GM12878 (cell line): ENCODE measurements around the gene NUDT1. TPM values are rescaled to one million over a fixed set of nuclear protein-coding genes. Genes with fewer than 3 reads are reported as not detected.

Source experiments
- ATAC-seq: fragments of 200-7000 bp; cut with Tn5 transposase; 3 replicates; pipeline ENCODE4 v1.9.1; 2020; ENCODE audit warnings: mild to moderate bottlenecking, moderate library complexity
- BruUV-seq: library from RNA; stranded (reverse); fragments of 400-500 nt; replicated peaks from 2 replicates; lab custom pipeline; 2021; lab: Mats Ljungman, UMichigan
- CTCF ChIA-PET: fragments of 300-600 bp; sonication (Branson Sonifier 250); formaldehyde crosslinking; extraction: SDS; loops from one replicate; lab custom pipeline; 2021; ENCODE audit warnings: inconsistent platforms; lab: Yijun Ruan, JAX
- POLR2A ChIA-PET: fragments of 350-600 bp; formaldehyde crosslinking; extraction: SDS; loops from one replicate; lab custom pipeline; 2021; ENCODE audit warnings: inconsistent platforms; lab: Charles Lee
- RAD21 ChIA-PET: fragments of 300-600 bp; sonication (Branson Sonifier 250); formaldehyde crosslinking; loops from one replicate; lab custom pipeline; 2023; ENCODE audit warnings: antibody characterized with exemption; ENCODE audit not compliant: unreplicated experiment; lab: Charles Lee
- SMC1A ChIA-PET: fragments of 300-600 bp; sonication (Branson Sonifier 250); formaldehyde crosslinking; loops from one replicate; lab custom pipeline; 2023; ENCODE audit not compliant: unreplicated experiment, uncharacterized antibody; lab: Charles Lee
- DNase-seq: peaks from one replicate; pipeline ENCODE4 v3.0.0-alpha.2; 2011; ENCODE audit warnings: low read depth, low spot score
- FAIRE-seq: peaks from 3 replicates; lab custom pipeline; 2011; peaks lifted over from hg19 to GRCh38; lab: Jason Lieb, UNC
- H2AFZ ChIP-seq: 2 replicates; pipeline ENCODE4 v1.6.0; 2011; ENCODE audit warnings: low read depth, low read length, control low read depth; ENCODE audit not compliant: control insufficient read depth
- H3K27ac ChIP-seq: 2 replicates; pipeline ENCODE4 v1.5.1; 2011; ENCODE audit warnings: control low read depth; ENCODE audit not compliant: control insufficient read depth, insufficient read depth
- H3K27me3 ChIP-seq, 2 experiments: replicated peaks in 1 of 2; 2 replicates each; pipeline versions ENCODE4 v1.6.0 to v1.6.1; 2011; ENCODE audit warnings: low read length in 1 of 2; ENCODE audit not compliant: control insufficient read depth in 2 of 2, insufficient read depth in 2 of 2
- H3K36me3 ChIP-seq, 2 experiments: 2 replicates each; pipeline ENCODE4 v1.5.1; 2011; ENCODE audit warnings: low read length in 1 of 2; ENCODE audit not compliant: control insufficient read depth in 2 of 2, insufficient read depth in 2 of 2
- H3K4me1 ChIP-seq: 2 replicates; pipeline ENCODE4 v1.6.1; 2011; ENCODE audit warnings: mild to moderate bottlenecking, low read length, moderate library complexity, mixed read lengths; ENCODE audit not compliant: control insufficient read depth, insufficient read depth
- H3K4me2 ChIP-seq: 2 replicates; pipeline ENCODE4 v1.6.0; 2011; ENCODE audit warnings: control low read depth; ENCODE audit not compliant: control insufficient read depth, insufficient read depth
- H3K4me3 ChIP-seq: fragments of 200-600 bp; sonication (generic); 2 replicates; pipeline ENCODE4 v1.5.1; 2016
- H3K79me2 ChIP-seq: 2 replicates; pipeline ENCODE4 v1.6.0; 2011; ENCODE audit warnings: low read length; ENCODE audit not compliant: control insufficient read depth, insufficient read depth
- H3K9ac ChIP-seq: 2 replicates; pipeline ENCODE4 v1.8.0; 2011; ENCODE audit warnings: low read length, control low read depth, mixed read lengths; ENCODE audit not compliant: control insufficient read depth, insufficient read depth
- H3K9me3 ChIP-seq: replicated peaks from 3 replicates; pipeline ENCODE4 v1.5.1; 2011; ENCODE audit warnings: mild to moderate bottlenecking, low read length; ENCODE audit not compliant: control insufficient read depth, insufficient read depth
- H4K20me1 ChIP-seq: 2 replicates; pipeline ENCODE4 v1.6.0; 2011; ENCODE audit not compliant: control insufficient read depth, insufficient read depth
- CHD2 ChIP-seq: IDR thresholded peaks from 2 replicates; pipeline ENCODE4 v1.6.1; 2011; ENCODE audit warnings: low read depth, low read length, improper control_type of control experiment, borderline replicate concordance
- CTCF ChIP-seq, 3 experiments: IDR thresholded peaks in 2 of 3; conservative IDR thresholded peaks in 1 of 3; 2 replicates each; pipeline ENCODE4 v1.5.1; 2011; ENCODE audit warnings: low read depth in 3 of 3, low read length in 3 of 3, mild to moderate bottlenecking in 3 of 3, control low read depth in 2 of 3, moderate library complexity in 2 of 3, inconsistent platforms in 1 of 3, mixed read lengths in 1 of 3; ENCODE audit not compliant: control insufficient read depth in 2 of 3, insufficient read depth in 1 of 3; ENCODE audit errors: extremely low read depth in 1 of 3
- EED ChIP-seq: sonication (generic); IDR thresholded peaks from 2 replicates; pipeline ENCODE4 v1.6.1; 2016; ENCODE audit warnings: antibody characterized with exemption, low read depth
- ELK1 ChIP-seq: IDR thresholded peaks from 2 replicates; pipeline ENCODE4 v1.6.1; 2012; ENCODE audit warnings: low read depth, low read length, improper control_type of control experiment
- ETV6 ChIP-seq, 2 experiments: fragments of 450-650 bp in 1 of 2; IDR thresholded peaks in 1 of 2; conservative IDR thresholded peaks in 1 of 2; 2 replicates each; pipeline ENCODE4 v1.6.1; 2014; ENCODE audit warnings: antibody characterized with exemption in 1 of 2, borderline replicate concordance in 1 of 2, low read depth in 1 of 2, mild to moderate bottlenecking in 1 of 2, moderate library complexity in 1 of 2
- HDAC2 ChIP-seq: fragments of 200-600 bp; sonication (generic); IDR thresholded peaks from 2 replicates; pipeline ENCODE4 v1.6.1; 2017
- NFIC ChIP-seq: IDR thresholded peaks from 2 replicates; pipeline ENCODE4 v1.6.1; 2012; ENCODE audit warnings: low read depth, mild to moderate bottlenecking, inconsistent platforms, low read length, moderate library complexity
- NFXL1 ChIP-seq: fragments of 450-650 bp; IDR thresholded peaks from 2 replicates; pipeline ENCODE4 v1.6.1; 2017; ENCODE audit warnings: antibody characterized with exemption, mild to moderate bottlenecking, borderline replicate concordance
- PML ChIP-seq: IDR thresholded peaks from 2 replicates; pipeline ENCODE4 v1.6.1; 2012; ENCODE audit warnings: low read length, inconsistent platforms
- TCF7 ChIP-seq: IDR thresholded peaks from 2 replicates; pipeline ENCODE4 v1.6.1; 2014; ENCODE audit warnings: antibody characterized with exemption, borderline replicate concordance
- ZNF274 ChIP-seq: IDR thresholded peaks from one replicate; pipeline ENCODE4 v1.8.0; 2011; ENCODE audit not compliant: insufficient read length, insufficient read depth
- ZZZ3 ChIP-seq: IDR thresholded peaks from 2 replicates; pipeline ENCODE4 v1.6.1; 2011; ENCODE audit warnings: low read depth; ENCODE audit not compliant: control insufficient read depth, insufficient read length
- WGBS: methylation state at CpG from one replicate; pipeline ENCODE4 v1.1.6; 2016; ENCODE audit warnings: low lambda C conversion rate; ENCODE audit not compliant: insufficient replicate concordance, insufficient coverage; ENCODE audit errors: missing lambda C conversion rate; 5-methylcytosine and 5-hydroxymethylcytosine counted together
- in situ Hi-C: fragments of 300-500 bp; cut with MboI; formaldehyde crosslinking; loops from 9 replicates; pipeline ENCODE4 v1.14.3; 2018; ENCODE audit warnings: mixed read lengths
- intact Hi-C: fragments of 100-400 bp; cut with micrococcal nuclease; formaldehyde crosslinking; loops from one replicate; pipeline ENCODE4 v1.14.2; 2022; ENCODE audit not compliant: unreplicated experiment
- polyA plus RNA-seq, 11 experiments: library from polyadenylated mRNA; depleted of rRNA in 4 of 11; unstranded in 6 of 11; stranded (reverse) in 5 of 11; fragments of >200 nt; fragmentation: Nextera tagmentation in 4 of 11; fragmentation: Illumina TruSeq in 1 of 11; extraction: Ambion mirVana in 4 of 11; extraction: Trizol in 1 of 11; gene quantifications; 1 replicate in 1 of 11; 2 replicates in 10 of 11; pipeline versions ENCODE4 v1.2.1 to v1.2.3, GENCODE V29; 2011 to 2016; ENCODE audit warnings: inconsistent platforms in 2 of 11, missing spikeins in 2 of 11, low read depth in 1 of 11
- total RNA-seq, 4 experiments: library from RNA; depleted of rRNA in 3 of 4; stranded (reverse); fragments of >200 nt in 3 of 4; fragmentation: Illumina TruSeq in 1 of 4; extraction: Trizol in 1 of 4; gene quantifications; 2 replicates each; pipeline versions ENCODE4 v1.2.1 to v1.2.3, GENCODE V29; 2013 to 2021
- TF ChIP-seq, protein P1 (sequence below): IDR thresholded peaks from 2 replicates; pipeline ENCODE4 v1.6.1; 2012; ENCODE audit warnings: low read depth, low read length, improper control_type of control experiment
- TF ChIP-seq, protein P2 (sequence below): fragments of 450-650 bp; IDR thresholded peaks from 2 replicates; pipeline ENCODE4 v1.6.1; 2016; ENCODE audit warnings: mild to moderate bottlenecking, moderate library complexity, borderline replicate concordance
- TF ChIP-seq, protein P3 (sequence below): fragments of 450-650 bp; IDR thresholded peaks from 2 replicates; pipeline ENCODE4 v1.6.1; 2016; ENCODE audit warnings: mild to moderate bottlenecking

NUDT1 gene
- total and polyA plus RNA-seq, 10 of the 15 experiments (the other 5 are each of a cell fraction or from before 2014, with no cell fraction given): 7.7 to 122 (median 59.2) TPM

DNA sequence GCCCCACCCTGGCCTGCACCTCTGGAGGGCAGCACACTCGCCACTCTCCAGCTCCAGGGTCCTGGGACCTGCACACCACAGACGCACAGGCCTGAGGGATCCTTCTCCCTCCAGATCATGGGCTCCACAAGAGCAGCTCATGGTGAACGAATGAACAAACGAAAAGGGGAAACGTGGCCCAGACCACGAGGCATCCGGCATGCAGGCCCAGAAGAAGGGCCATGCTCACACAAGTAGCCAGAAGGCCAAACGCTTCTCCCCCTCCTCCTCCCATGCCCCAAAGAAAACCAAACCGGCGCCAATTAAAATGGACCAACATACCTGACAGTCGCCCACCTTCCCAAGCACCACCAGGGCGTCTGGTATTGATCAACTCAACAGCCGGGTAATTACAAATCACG is 39.7 kb upstream of the NUDT1 start:
- CTCF ChIA-PET: interaction anchor here (1.4 kb wide), 1 partner anchor 103 kb away, joined by 4 read pairs; no protein-coding TSS in a partner anchor
- BruUV-seq: no TSS peak
- H3K4me1 ChIP-seq: peaks cover 9% of the 10 kb centered on the region
- RAD21 ChIA-PET: interaction anchor here (0.6 to 1.5 kb wide), 3 partner anchors 34 to 147 kb away, joined by 3 to 4 read pairs (median 4); no protein-coding TSS in a partner anchor
- SMC1A ChIA-PET: no interaction called here
- no peaks in the 10 kb centered on the region for H3K9me3 ChIP-seq
- in situ Hi-C loops (no loop called here), intact Hi-C loops (loop anchor here (10.0 kb wide), 1 partner anchor 388 kb away; no protein-coding TSS in a partner anchor)
- H3K27ac ChIP-seq: no peak overlapping the region
- POLR2A ChIA-PET: no interaction called here
- H2AFZ ChIP-seq: no peak overlapping the region
- no peaks in the 10 kb centered on the region for H3K27me3 ChIP-seq
- no peaks in the 10 kb centered on the region for H4K20me1 ChIP-seq
- no peak overlapping the region for H3K4me2 ChIP-seq
- no peak overlapping the region for H3K4me3 ChIP-seq
- no peak for DNase-seq
- no peak overlapping the region for H3K9ac ChIP-seq
- 97% methylated on average over 11 of the region's 14 CpGs for WGBS
- H3K79me2 ChIP-seq: no peaks in the 10 kb centered on the region
- ATAC-seq: no peak
- H3K36me3 ChIP-seq: peaks cover 9 to 27% of the 10 kb centered on the region in 2 experiments
- FAIRE-seq: no peak
- no peak for TF ChIP-seq NFXL1
- no peak for TF ChIP-seq ZZZ3
- TF ChIP-seq, protein P1, sequence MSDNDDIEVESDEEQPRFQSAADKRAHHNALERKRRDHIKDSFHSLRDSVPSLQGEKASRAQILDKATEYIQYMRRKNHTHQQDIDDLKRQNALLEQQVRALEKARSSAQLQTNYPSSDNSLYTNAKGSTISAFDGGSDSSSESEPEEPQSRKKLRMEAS: no peak
- no peak for TF ChIP-seq TCF7
- TF ChIP-seq EED: no peak
- no peak for TF ChIP-seq NFIC
- TF ChIP-seq PML: no peak
- no peak for TF ChIP-seq ETV6 (conservative IDR thresholded peaks at IDR 0.05 in 1 of 2, IDR thresholded peaks at IDR 0.05 in 1 of 2; ENCODE audit: borderline replicate concordance in 1 of 2, low read depth in 1 of 2)
- TF ChIP-seq CTCF (IDR thresholded peaks at IDR 0.05 in 2 of 3, conservative IDR thresholded peaks at IDR 0.05 in 1 of 3; ENCODE audit: control insufficient read depth in 2 of 3, extremely low read depth in 1 of 3, insufficient read depth in 1 of 3, low read depth in 3 of 3, low read length in 3 of 3): no peak
- TF ChIP-seq CHD2: no peak
- TF ChIP-seq ELK1: no peak
- no peak for TF ChIP-seq ZNF274
- TF ChIP-seq, protein P2, sequence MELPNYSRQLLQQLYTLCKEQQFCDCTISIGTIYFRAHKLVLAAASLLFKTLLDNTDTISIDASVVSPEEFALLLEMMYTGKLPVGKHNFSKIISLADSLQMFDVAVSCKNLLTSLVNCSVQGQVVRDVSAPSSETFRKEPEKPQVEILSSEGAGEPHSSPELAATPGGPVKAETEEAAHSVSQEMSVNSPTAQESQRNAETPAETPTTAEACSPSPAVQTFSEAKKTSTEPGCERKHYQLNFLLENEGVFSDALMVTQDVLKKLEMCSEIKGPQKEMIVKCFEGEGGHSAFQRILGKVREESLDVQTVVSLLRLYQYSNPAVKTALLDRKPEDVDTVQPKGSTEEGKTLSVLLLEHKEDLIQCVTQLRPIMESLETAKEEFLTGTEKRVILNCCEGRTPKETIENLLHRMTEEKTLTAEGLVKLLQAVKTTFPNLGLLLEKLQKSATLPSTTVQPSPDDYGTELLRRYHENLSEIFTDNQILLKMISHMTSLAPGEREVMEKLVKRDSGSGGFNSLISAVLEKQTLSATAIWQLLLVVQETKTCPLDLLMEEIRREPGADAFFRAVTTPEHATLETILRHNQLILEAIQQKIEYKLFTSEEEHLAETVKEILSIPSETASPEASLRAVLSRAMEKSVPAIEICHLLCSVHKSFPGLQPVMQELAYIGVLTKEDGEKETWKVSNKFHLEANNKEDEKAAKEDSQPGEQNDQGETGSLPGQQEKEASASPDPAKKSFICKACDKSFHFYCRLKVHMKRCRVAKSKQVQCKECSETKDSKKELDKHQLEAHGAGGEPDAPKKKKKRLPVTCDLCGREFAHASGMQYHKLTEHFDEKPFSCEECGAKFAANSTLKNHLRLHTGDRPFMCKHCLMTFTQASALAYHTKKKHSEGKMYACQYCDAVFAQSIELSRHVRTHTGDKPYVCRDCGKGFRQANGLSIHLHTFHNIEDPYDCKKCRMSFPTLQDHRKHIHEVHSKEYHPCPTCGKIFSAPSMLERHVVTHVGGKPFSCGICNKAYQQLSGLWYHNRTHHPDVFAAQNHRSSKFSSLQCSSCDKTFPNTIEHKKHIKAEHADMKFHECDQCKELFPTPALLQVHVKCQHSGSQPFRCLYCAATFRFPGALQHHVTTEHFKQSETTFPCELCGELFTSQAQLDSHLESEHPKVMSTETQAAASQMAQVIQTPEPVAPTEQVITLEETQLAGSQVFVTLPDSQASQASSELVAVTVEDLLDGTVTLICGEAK: no peak
- TF ChIP-seq, protein P3, sequence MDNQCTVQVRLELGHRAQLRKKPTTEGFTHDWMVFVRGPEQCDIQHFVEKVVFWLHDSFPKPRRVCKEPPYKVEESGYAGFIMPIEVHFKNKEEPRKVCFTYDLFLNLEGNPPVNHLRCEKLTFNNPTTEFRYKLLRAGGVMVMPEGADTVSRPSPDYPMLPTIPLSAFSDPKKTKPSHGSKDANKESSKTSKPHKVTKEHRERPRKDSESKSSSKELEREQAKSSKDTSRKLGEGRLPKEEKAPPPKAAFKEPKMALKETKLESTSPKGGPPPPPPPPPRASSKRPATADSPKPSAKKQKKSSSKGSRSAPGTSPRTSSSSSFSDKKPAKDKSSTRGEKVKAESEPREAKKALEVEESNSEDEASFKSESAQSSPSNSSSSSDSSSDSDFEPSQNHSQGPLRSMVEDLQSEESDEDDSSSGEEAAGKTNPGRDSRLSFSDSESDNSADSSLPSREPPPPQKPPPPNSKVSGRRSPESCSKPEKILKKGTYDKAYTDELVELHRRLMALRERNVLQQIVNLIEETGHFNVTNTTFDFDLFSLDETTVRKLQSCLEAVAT: no peak
- no peak for TF ChIP-seq HDAC2
